ENCODE results near the gene CADM1. TPM values are rescaled to one million over a fixed set of nuclear protein-coding genes. Genes with fewer than 3 reads are reported as not detected.

CADM1 gene
- total and polyA plus RNA-seq, 11 donors: 11.4 to 80.2 (median 40.6) TPM

GRCh38 chr11:115303929-115304531, 200.2 kb downstream of the CADM1 start:
- Histone ChIP-seq H3K4me3 (no peak overlapping the region), H3K4me1 (peaks cover 0 to 4% (median 0%) of the 10 kb centered on the region in 12 donors), H3K27me3 (no peaks in the 10 kb centered on the region), H3K36me3 (no peaks in the 10 kb centered on the region), H3K9me3 (no peaks in the 10 kb centered on the region), H3K27ac (no peak overlapping the region)
- ATAC-seq (no peak), DNase-seq (no peak)
- intact Hi-C loops (cut with DNase I): no loop called here
- WGBS, 4 donors: 63 to 76% (median 69%) methylated on average over 2 of the region's 2 CpGs
- no peak for TF ChIP-seq POLR2A (IDR thresholded peaks at IDR 0.05)
- no peak for TF ChIP-seq CTCF (IDR thresholded peaks at IDR 0.05)

GRCh38 chr11:115302946-115303703, 201.1 kb downstream of the CADM1 start:
- DNase-seq (no peak), ATAC-seq (no peak)
- H3K27ac ChIP-seq: no peak overlapping the region
- intact Hi-C loops (cut with DNase I): no loop called here
- WGBS, 4 donors: 53 to 73% (median 64%) methylated on average over 5 of the region's 5 CpGs
- no peak overlapping the region for H3K4me3 ChIP-seq
- TF ChIP-seq CTCF (IDR thresholded peaks at IDR 0.05) (no peak), POLR2A (IDR thresholded peaks at IDR 0.05) (no peak)
- H3K9me3 ChIP-seq: no peaks in the 10 kb centered on the region
- H3K27me3 ChIP-seq: no peaks in the 10 kb centered on the region
- peaks cover 0 to 11% (median 0%) of the 10 kb centered on the region in 12 donors for H3K4me1 ChIP-seq
- H3K36me3 ChIP-seq: no peaks in the 10 kb centered on the region

GRCh38 chr11:115300660-115301428, 203.4 kb downstream of the CADM1 start:
- Histone ChIP-seq H3K27ac (no peak overlapping the region), H3K36me3 (no peaks in the 10 kb centered on the region), H3K4me3 (no peak overlapping the region), H3K27me3 (no peaks in the 10 kb centered on the region), H3K9me3 (no peaks in the 10 kb centered on the region), H3K4me1 (peaks cover 0 to 12% (median 0%) of the 10 kb centered on the region in 12 donors)
- 88 to 96% (median 91%) methylated on average over 5 of the region's 5 CpGs for WGBS, 4 donors
- no peak for DNase-seq
- no peak for TF ChIP-seq CTCF (IDR thresholded peaks at IDR 0.05)
- TF ChIP-seq POLR2A (IDR thresholded peaks at IDR 0.05): no peak
- intact Hi-C loops (cut with DNase I): no loop called here
- no peak for ATAC-seq

Measured in heart left ventricle (tissue), 16 donors.